ENCODE measurements around the gene ARHGAP42. TPM values are rescaled to one million over a fixed set of nuclear protein-coding genes. Genes with fewer than 3 reads are reported as not detected.

ARHGAP42 gene
- total and polyA plus RNA-seq, 2 experiments from 2014 or later: 64.8 to 135 TPM

GRCh38 chr11:100825626-100826025 lies 138.5 kb downstream of the ARHGAP42 start:
- DNase-seq (ENCODE audit: low read depth in 1 of 2, low spot score in 1 of 2): no peak
- H3K9me3 ChIP-seq (ENCODE audit: low read depth): no peaks in the 10 kb centered on the region
- no peak overlapping the region for H3K4me3 ChIP-seq
- no peak overlapping the region for H3K27ac ChIP-seq
- H3K36me3 ChIP-seq: no peaks in the 10 kb centered on the region
- no peak for TF ChIP-seq CTCF (IDR thresholded peaks at IDR 0.05; ENCODE audit: low read depth, low read length)
- no peaks in the 10 kb centered on the region for H3K27me3 ChIP-seq
- H3K4me1 ChIP-seq (ENCODE audit: low read depth): peaks cover 64% of the 10 kb centered on the region

- no peaks in the 10 kb centered on the region for H3K27me3 ChIP-seq
- H3K27ac ChIP-seq: peak overlapping the region; percentile 86
Measured at GRCh38 chr11:100827934-100828661, 141.0 kb downstream of the ARHGAP42 start.

GRCh38 chr11:100830274-100830673 lies 143.2 kb downstream of the ARHGAP42 start:
- Histone ChIP-seq H3K36me3 (no peaks in the 10 kb centered on the region), H3K4me1 (ENCODE audit: low read depth) (peaks cover 81% of the 10 kb centered on the region), H3K4me3 (no peak overlapping the region), H3K27me3 (no peaks in the 10 kb centered on the region), H3K9me3 (ENCODE audit: low read depth) (no peaks in the 10 kb centered on the region), H3K27ac (peak overlapping the region; percentile 67)
- DNase-seq (ENCODE audit: low read depth in 1 of 2, low spot score in 1 of 2): peak; percentile 40 to 61
- TF ChIP-seq CTCF (IDR thresholded peaks at IDR 0.05; ENCODE audit: low read depth, low read length): no peak

More at GRCh38 chr11:100827934-100828661, 141.0 kb downstream of the ARHGAP42 start:
- Histone ChIP-seq H3K4me3 (no peak overlapping the region), H3K9me3 (ENCODE audit: low read depth) (no peaks in the 10 kb centered on the region), H3K36me3 (no peaks in the 10 kb centered on the region), H3K4me1 (ENCODE audit: low read depth) (peaks cover 73% of the 10 kb centered on the region)
- peak; percentile 26 for TF ChIP-seq CTCF (IDR thresholded peaks at IDR 0.05; ENCODE audit: low read depth, low read length)
- peak; percentile 46 to 65 for DNase-seq (ENCODE audit: low read depth in 1 of 2, low spot score in 1 of 2)

GRCh38 chr11:100830978-100831732 lies 144.1 kb downstream of the ARHGAP42 start:
- TF ChIP-seq CTCF (IDR thresholded peaks at IDR 0.05; ENCODE audit: low read depth, low read length): no peak
- Histone ChIP-seq H3K27ac (peak overlapping the region; percentile 67), H3K36me3 (no peaks in the 10 kb centered on the region), H3K9me3 (ENCODE audit: low read depth) (no peaks in the 10 kb centered on the region), H3K4me3 (no peak overlapping the region), H3K4me1 (ENCODE audit: low read depth) (peaks cover 77% of the 10 kb centered on the region), H3K27me3 (no peaks in the 10 kb centered on the region)
- peak in 1 of 2 donors; percentile 71 for DNase-seq (ENCODE audit: low read depth in 1 of 2, low spot score in 1 of 2)

GRCh38 chr11:100831929-100832494 lies 144.9 kb downstream of the ARHGAP42 start:
- Histone ChIP-seq H3K9me3 (ENCODE audit: low read depth) (no peaks in the 10 kb centered on the region), H3K4me3 (no peak overlapping the region), H3K4me1 (ENCODE audit: low read depth) (peaks cover 78% of the 10 kb centered on the region), H3K27me3 (no peaks in the 10 kb centered on the region), H3K36me3 (no peaks in the 10 kb centered on the region), H3K27ac (peak overlapping the region; percentile 1)
- DNase-seq (ENCODE audit: low read depth in 1 of 2, low spot score in 1 of 2): peak in 1 of 2 donors; percentile 50
- no peak for TF ChIP-seq CTCF (IDR thresholded peaks at IDR 0.05; ENCODE audit: low read depth, low read length)
